OCI-LY1 (cell line): Measurements from ENCODE around the gene HDAC11.

ENCODE experiments used
- CTCF ChIP-seq: fragments of 200-600 bp; sonication (generic), shearing (Covaris generic); IDR thresholded peaks from 2 replicates; pipeline ENCODE4 v1.5.1; 2017; ENCODE audit warnings: mild to moderate bottlenecking, antibody characterized with exemption, low read length, moderate library complexity, mixed read lengths
- EZH2 ChIP-seq: fragments of 200-600 bp; sonication (generic), shearing (Covaris generic); IDR thresholded peaks from 2 replicates; pipeline ENCODE4 v1.8.0; 2017; ENCODE audit warnings: borderline replicate concordance, mixed run types, mild to moderate bottlenecking, antibody characterized with exemption, low read length, moderate library complexity, mixed read lengths

GRCh38 chr3:13543253-13543652 is 63.1 kb downstream of the HDAC11 start:
- TF ChIP-seq CTCF (no peak), EZH2 (no peak)
